ENCODE data around the gene ATG13. TPM values are rescaled to one million over a fixed set of nuclear protein-coding genes. Genes with fewer than 3 reads are reported as not detected.
A peak's percentile ranks its signal among the peaks of the same experiment; 100 is the strongest.
"Not testable (repeated sequence)": the region's sequence is repeated elsewhere in the genome, so short reads cannot be mapped to it uniquely, and the experiment has no call there.

ATG13 gene
- total RNA-seq, 1 donor from 2014 or later, result 87.7 TPM

DNA sequence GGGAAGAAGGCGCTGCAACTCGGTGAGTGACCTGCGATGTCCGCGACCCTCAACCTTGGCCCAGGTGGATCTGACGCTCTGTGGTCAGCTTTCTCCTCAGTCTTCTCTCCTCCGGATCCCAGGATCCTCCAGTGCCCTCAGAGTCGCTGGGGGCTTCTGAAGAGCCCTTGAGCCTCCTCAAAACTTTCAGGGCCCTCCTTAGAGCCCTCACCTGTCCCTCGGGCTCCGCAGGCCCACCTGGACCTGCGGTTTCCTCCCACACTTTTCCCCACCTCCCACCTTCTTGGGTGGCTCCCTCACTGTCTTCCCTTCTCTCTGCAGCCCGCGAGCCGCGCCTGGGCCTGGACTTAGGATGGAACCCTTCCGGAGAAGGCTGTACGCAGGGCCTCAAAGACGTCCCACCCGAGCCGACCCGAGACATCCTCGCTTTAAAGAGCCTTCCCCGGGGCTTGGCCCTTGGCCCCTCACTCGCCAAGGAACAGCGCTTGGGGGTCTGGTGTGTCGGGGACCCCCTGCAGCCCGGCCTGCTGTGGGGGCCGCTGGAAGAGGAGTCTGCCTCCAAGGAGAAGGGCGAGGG, 83.8 kb downstream of the ATG13 start:
- peak overlapping the region; percentile 100 for H3K27ac Mint-ChIP-seq (ENCODE audit: unreplicated experiment)
- H3K4me1 Mint-ChIP-seq (ENCODE audit: low read depth, unreplicated experiment), result peaks cover 6% of the 10 kb centered on the region
- H3K9me3 Mint-ChIP-seq (ENCODE audit: unreplicated experiment), result peaks cover 3% of the 10 kb centered on the region
- H3K27me3 Mint-ChIP-seq (ENCODE audit: unreplicated experiment), result peaks cover 10% of the 10 kb centered on the region
- TF ChIP-seq, protein P1, sequence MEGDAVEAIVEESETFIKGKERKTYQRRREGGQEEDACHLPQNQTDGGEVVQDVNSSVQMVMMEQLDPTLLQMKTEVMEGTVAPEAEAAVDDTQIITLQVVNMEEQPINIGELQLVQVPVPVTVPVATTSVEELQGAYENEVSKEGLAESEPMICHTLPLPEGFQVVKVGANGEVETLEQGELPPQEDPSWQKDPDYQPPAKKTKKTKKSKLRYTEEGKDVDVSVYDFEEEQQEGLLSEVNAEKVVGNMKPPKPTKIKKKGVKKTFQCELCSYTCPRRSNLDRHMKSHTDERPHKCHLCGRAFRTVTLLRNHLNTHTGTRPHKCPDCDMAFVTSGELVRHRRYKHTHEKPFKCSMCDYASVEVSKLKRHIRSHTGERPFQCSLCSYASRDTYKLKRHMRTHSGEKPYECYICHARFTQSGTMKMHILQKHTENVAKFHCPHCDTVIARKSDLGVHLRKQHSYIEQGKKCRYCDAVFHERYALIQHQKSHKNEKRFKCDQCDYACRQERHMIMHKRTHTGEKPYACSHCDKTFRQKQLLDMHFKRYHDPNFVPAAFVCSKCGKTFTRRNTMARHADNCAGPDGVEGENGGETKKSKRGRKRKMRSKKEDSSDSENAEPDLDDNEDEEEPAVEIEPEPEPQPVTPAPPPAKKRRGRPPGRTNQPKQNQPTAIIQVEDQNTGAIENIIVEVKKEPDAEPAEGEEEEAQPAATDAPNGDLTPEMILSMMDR (IDR thresholded peaks at IDR 0.05; ENCODE audit: partially characterized antibody, unreplicated experiment), result no peak
- H3K36me3 Mint-ChIP-seq (ENCODE audit: unreplicated experiment), result no peaks in the 10 kb centered on the region
- H3K4me3 Mint-ChIP-seq (ENCODE audit: unreplicated experiment), result peak overlapping the region; percentile 97
- no peak for DNase-seq

DNA sequence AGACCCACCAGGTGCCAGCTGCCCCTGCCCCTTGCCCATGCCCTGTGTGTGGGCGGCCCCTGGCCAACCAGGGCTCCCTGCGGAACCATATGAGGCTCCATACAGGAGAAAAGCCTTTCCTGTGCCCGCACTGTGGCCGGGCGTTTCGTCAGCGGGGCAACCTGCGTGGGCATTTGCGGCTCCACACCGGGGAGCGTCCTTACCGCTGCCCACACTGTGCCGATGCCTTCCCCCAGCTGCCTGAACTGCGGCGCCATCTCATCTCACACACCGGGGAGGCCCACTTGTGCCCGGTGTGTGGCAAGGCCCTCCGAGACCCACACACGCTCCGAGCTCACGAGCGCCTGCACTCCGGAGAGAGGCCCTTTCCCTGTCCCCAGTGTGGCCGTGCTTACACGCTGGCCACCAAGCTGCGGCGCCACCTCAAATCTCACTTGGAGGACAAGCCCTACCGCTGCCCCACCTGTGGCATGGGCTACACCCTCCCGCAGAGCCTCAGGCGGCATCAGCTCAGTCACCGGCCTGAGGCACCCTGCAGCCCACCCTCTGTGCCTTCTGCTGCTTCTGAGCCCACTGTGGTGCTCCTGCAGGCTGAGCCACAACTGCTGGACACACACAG, 87.8 kb downstream of the ATG13 start:
- H3K4me3 Mint-ChIP-seq (ENCODE audit: unreplicated experiment), result no peak overlapping the region

DNA sequence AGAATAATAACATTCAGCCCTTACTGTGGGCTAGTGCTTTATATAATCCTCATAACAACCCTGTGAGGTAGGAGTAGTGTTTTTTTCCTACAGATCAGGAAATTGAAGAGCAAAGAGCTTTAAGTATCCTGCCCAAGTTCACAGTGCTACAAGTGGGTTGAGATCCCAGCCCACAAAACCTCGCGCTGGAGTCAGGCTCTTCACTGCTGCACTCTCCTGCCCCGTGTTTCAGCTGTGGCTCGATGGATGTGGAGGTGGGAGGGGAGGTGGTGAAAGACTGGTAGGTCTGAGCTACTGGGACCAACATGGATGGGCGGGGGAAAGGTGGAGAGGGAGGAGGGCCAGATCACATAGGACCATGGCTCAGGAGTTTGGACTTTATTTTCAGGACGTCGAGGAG, 89.5 kb downstream of the ATG13 start:
- no peaks in the 10 kb centered on the region for H3K4me1 Mint-ChIP-seq (ENCODE audit: low read depth, unreplicated experiment)
- no peaks in the 10 kb centered on the region for H3K36me3 Mint-ChIP-seq (ENCODE audit: unreplicated experiment)
- TF ChIP-seq, protein P1 (IDR thresholded peaks at IDR 0.05; ENCODE audit: partially characterized antibody, unreplicated experiment), result no peak
- H3K27ac Mint-ChIP-seq (ENCODE audit: unreplicated experiment), result no peak overlapping the region
- H3K4me3 Mint-ChIP-seq (ENCODE audit: unreplicated experiment), result no peak overlapping the region
- no peaks in the 10 kb centered on the region for H3K27me3 Mint-ChIP-seq (ENCODE audit: unreplicated experiment)
- H3K9me3 Mint-ChIP-seq (ENCODE audit: unreplicated experiment), result peaks cover 6% of the 10 kb centered on the region
- no peak for DNase-seq

More for the DNA sequence above, 87.8 kb downstream of the ATG13 start:
- Mint-ChIP-seq H3K27ac (ENCODE audit: unreplicated experiment) (no peak overlapping the region), H3K4me1 (ENCODE audit: low read depth, unreplicated experiment) (peaks cover 2% of the 10 kb centered on the region), H3K9me3 (ENCODE audit: unreplicated experiment) (peaks cover 6% of the 10 kb centered on the region), H3K27me3 (ENCODE audit: unreplicated experiment) (peaks cover 6% of the 10 kb centered on the region), H3K36me3 (ENCODE audit: unreplicated experiment) (no peaks in the 10 kb centered on the region)
- TF ChIP-seq, protein P1 (IDR thresholded peaks at IDR 0.05; ENCODE audit: partially characterized antibody, unreplicated experiment), result no peak
- DNase-seq, result no peak

DNA sequence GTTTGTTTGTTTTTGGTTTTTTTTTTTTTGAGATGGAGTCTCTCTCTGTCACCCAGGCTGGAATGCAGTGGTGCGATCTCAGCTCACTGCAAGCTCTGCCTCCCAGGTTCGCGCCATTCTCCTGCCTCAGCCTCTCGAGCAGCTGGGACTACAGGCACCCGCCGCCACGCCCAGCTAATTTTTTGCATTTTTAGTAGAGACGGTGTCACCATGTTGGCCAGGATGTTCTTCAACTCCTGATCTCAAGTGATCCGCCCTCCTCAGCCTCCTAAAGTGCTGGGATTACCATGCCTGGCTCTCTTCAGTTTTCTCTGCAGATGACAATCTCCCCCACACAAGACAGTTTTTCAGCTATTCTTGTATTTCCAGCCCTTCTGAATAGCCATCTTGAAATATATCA, 92.0 kb downstream of the ATG13 start:
- DNase-seq; H3K27ac Mint-ChIP-seq (ENCODE audit: unreplicated experiment); H3K9me3 Mint-ChIP-seq (ENCODE audit: unreplicated experiment); H3K27me3 Mint-ChIP-seq (ENCODE audit: unreplicated experiment); H3K36me3 Mint-ChIP-seq (ENCODE audit: unreplicated experiment); H3K4me1 Mint-ChIP-seq (ENCODE audit: low read depth, unreplicated experiment): not testable (repeated sequence)
- H3K4me3 Mint-ChIP-seq (ENCODE audit: unreplicated experiment), result peak overlapping the region; percentile 14

DNA sequence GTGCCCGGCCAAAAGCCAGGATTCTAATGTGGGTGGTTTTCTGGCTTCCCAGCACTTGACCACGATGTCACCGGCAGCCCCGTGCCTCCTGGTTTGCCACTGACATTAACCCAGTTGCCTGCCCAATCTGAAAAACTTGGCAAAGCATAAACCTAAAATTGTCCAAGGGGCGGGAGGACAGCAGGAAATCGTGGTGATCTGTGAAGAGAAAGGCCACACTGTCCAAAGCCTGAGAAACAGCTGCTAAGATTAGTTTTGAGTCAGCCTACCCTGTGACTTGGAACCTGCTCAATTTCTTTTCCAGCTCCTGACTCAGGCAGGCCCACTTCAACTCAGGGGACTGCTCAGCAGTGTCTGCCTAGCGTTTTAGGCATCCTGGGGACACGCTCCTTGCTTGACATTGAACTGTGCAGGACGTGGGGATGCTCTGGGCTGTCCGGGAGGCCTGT, 93.5 kb downstream of the ATG13 start:
- no peak for DNase-seq
- Mint-ChIP-seq H3K27me3 (ENCODE audit: unreplicated experiment) (no peaks in the 10 kb centered on the region), H3K27ac (ENCODE audit: unreplicated experiment) (no peak overlapping the region), H3K36me3 (ENCODE audit: unreplicated experiment) (no peaks in the 10 kb centered on the region), H3K4me1 (ENCODE audit: low read depth, unreplicated experiment) (no peaks in the 10 kb centered on the region), H3K9me3 (ENCODE audit: unreplicated experiment) (peaks cover 3% of the 10 kb centered on the region), H3K4me3 (ENCODE audit: unreplicated experiment) (no peak overlapping the region)
- TF ChIP-seq, protein P1 (IDR thresholded peaks at IDR 0.05; ENCODE audit: partially characterized antibody, unreplicated experiment), result no peak

All from glutamatergic neuron (in vitro differentiated cells).